Measurements from ENCODE around the gene RPTOR. TPM values are rescaled to one million over a fixed set of nuclear protein-coding genes. Genes with fewer than 3 reads are reported as not detected.

The RPTOR gene
- polyA plus RNA-seq, 1 of the 3 experiments (the other 2 are of a cell fraction) = 14.9 TPM

GRCh38 chr17:80805032-80805751 lies 260.6 kb downstream of the RPTOR start:
- DNase-seq = no peak
- Histone ChIP-seq H3K4me3 (ENCODE audit: low read depth in 2 of 2, low read length in 1 of 2) (no peak overlapping the region), H3K4me1 (ENCODE audit: control insufficient read depth in 1 of 2, insufficient read depth in 2 of 2, low read depth in 1 of 2, low read length in 1 of 2) (no peaks in the 10 kb centered on the region; a peak in 1 of 4 replicates), H2AFZ (ENCODE audit: low read depth) (no peak overlapping the region), H3K4me2 (no peak overlapping the region), H3K27me3 (ENCODE audit: insufficient read depth) (no peaks in the 10 kb centered on the region), H3F3A (replicated peaks; ENCODE audit: insufficient read depth) (peaks cover 3% of the 10 kb centered on the region), H3K9ac (no peak overlapping the region), H3K27ac (ENCODE audit: low read depth in 2 of 2, low read length in 1 of 2) (no peak overlapping the region), H3K36me3 (replicated peaks in 1 of 2; ENCODE audit: control insufficient read depth in 1 of 2, insufficient read depth in 2 of 2, low read length in 1 of 2) (peaks cover 0 to 10% of the 10 kb centered on the region in 2 experiments), H3K9me2 (no peaks in the 10 kb centered on the region), H4K20me1 (ENCODE audit: insufficient read depth) (no peaks in the 10 kb centered on the region), H3K79me2 (ENCODE audit: insufficient read depth) (no peaks in the 10 kb centered on the region), H3K9me3 (peaks cover 12% of the 10 kb centered on the region)
- CTCF ChIA-PET = interaction anchor here (1.5 to 1.7 kb wide), 2 partner anchors 28 to 86 kb away, joined by 3 to 5 read pairs; no protein-coding TSS in a partner anchor
- POLR2A ChIA-PET = no interaction called here
- WGBS (ENCODE audit: low lambda C conversion rate) = 88% methylated on average over 15 of the region's 15 CpGs
- TF ChIP-seq MEF2A (IDR thresholded peaks at IDR 0.05; ENCODE audit: borderline replicate concordance, low read depth) (no peak), FOXJ3 (CRISPR knock-in tag; IDR thresholded peaks at IDR 0.05) (no peak), TAF1 (IDR thresholded peaks at IDR 0.05; ENCODE audit: borderline replicate concordance, low read depth, low read length) (no peak), GABPA (IDR thresholded peaks at IDR 0.05; ENCODE audit: low read depth) (no peak), FOSL2 (IDR thresholded peaks at IDR 0.05; ENCODE audit: borderline replicate concordance, low read depth) (no peak), MXI1 (IDR thresholded peaks at IDR 0.05; ENCODE audit: low read depth, low read length) (no peak), FOXM1 (IDR thresholded peaks at IDR 0.05; ENCODE audit: low read depth) (no peak), RFX5 (IDR thresholded peaks at IDR 0.05; ENCODE audit: low read length) (no peak), YY1 (IDR thresholded peaks at IDR 0.05; ENCODE audit: low read depth) (no peak), CHD2 (IDR thresholded peaks at IDR 0.05; ENCODE audit: low read length, partially characterized antibody) (no peak), POLR2AphosphoS5 (IDR thresholded peaks at IDR 0.05; ENCODE audit: low read depth, low read length) (no peak), TEAD4 (IDR thresholded peaks at IDR 0.05; ENCODE audit: borderline replicate concordance, insufficient read depth) (no peak), GATA2 (CRISPR knock-in tag; IDR thresholded peaks at IDR 0.05) (no peak), RCOR1 (IDR thresholded peaks at IDR 0.05; ENCODE audit: low read length) (no peak)
- TF ChIP-seq, protein P1, sequence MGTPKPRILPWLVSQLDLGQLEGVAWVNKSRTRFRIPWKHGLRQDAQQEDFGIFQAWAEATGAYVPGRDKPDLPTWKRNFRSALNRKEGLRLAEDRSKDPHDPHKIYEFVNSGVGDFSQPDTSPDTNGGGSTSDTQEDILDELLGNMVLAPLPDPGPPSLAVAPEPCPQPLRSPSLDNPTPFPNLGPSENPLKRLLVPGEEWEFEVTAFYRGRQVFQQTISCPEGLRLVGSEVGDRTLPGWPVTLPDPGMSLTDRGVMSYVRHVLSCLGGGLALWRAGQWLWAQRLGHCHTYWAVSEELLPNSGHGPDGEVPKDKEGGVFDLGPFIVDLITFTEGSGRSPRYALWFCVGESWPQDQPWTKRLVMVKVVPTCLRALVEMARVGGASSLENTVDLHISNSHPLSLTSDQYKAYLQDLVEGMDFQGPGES (IDR thresholded peaks at IDR 0.05; ENCODE audit: low read depth, low read length) = no peak
- TF ChIP-seq, protein P2, sequence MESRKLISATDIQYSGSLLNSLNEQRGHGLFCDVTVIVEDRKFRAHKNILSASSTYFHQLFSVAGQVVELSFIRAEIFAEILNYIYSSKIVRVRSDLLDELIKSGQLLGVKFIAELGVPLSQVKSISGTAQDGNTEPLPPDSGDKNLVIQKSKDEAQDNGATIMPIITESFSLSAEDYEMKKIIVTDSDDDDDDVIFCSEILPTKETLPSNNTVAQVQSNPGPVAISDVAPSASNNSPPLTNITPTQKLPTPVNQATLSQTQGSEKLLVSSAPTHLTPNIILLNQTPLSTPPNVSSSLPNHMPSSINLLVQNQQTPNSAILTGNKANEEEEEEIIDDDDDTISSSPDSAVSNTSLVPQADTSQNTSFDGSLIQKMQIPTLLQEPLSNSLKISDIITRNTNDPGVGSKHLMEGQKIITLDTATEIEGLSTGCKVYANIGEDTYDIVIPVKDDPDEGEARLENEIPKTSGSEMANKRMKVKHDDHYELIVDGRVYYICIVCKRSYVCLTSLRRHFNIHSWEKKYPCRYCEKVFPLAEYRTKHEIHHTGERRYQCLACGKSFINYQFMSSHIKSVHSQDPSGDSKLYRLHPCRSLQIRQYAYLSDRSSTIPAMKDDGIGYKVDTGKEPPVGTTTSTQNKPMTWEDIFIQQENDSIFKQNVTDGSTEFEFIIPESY (IDR thresholded peaks at IDR 0.05; ENCODE audit: borderline replicate concordance, low read depth) = no peak
- TF ChIP-seq, protein P3, sequence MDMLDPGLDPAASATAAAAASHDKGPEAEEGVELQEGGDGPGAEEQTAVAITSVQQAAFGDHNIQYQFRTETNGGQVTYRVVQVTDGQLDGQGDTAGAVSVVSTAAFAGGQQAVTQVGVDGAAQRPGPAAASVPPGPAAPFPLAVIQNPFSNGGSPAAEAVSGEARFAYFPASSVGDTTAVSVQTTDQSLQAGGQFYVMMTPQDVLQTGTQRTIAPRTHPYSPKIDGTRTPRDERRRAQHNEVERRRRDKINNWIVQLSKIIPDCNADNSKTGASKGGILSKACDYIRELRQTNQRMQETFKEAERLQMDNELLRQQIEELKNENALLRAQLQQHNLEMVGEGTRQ (IDR thresholded peaks at IDR 0.05; ENCODE audit: borderline replicate concordance, low read depth, low read length) = no peak
- TF ChIP-seq, protein P4, sequence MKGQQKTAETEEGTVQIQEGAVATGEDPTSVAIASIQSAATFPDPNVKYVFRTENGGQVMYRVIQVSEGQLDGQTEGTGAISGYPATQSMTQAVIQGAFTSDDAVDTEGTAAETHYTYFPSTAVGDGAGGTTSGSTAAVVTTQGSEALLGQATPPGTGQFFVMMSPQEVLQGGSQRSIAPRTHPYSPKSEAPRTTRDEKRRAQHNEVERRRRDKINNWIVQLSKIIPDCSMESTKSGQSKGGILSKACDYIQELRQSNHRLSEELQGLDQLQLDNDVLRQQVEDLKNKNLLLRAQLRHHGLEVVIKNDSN (IDR thresholded peaks at IDR 0.05; ENCODE audit: borderline replicate concordance, low read depth) = no peak
